Activated gamma-delta T cell treated with anti-CD3 and anti-CD28 coated beads, Interleukin-2, amount 50 U/mL, for 16 hours (primary cell): ENCODE data around the gene CPNE4.
"Not testable (repeated sequence)": the region's sequence is repeated elsewhere in the genome, so short reads cannot be mapped to it uniquely, and the experiment has no call there.

Experiments used
- DNase-seq: peaks from one replicate; pipeline ENCODE4 v3.0.0-alpha.2; 2020; ENCODE audit warnings: low read depth

The CPNE4 gene

GRCh38 chr3:132016061-132017041 is 18.5 kb downstream of the CPNE4 start:
- DNase-seq = no peak

GRCh38 chr3:132014105-132014504 is 20.7 kb downstream of the CPNE4 start:
- DNase-seq = no peak

- no peak for DNase-seq
Measured at GRCh38 chr3:132009241-132009640, 25.6 kb downstream of the CPNE4 start.

- DNase-seq = no peak
Measured at GRCh38 chr3:132008837-132009236, 26.0 kb downstream of the CPNE4 start.

- no peak for DNase-seq
Measured at GRCh38 chr3:132007617-132008016, 27.2 kb downstream of the CPNE4 start.

GRCh38 chr3:132006605-132007204 is 28.1 kb downstream of the CPNE4 start:
- no peak for DNase-seq

GRCh38 chr3:132004571-132004970 is 30.2 kb downstream of the CPNE4 start:
- no peak for DNase-seq

GRCh38 chr3:132003685-132004084 is 31.1 kb downstream of the CPNE4 start:
- no peak for DNase-seq

- DNase-seq = no peak
Measured at GRCh38 chr3:132001999-132002398, 32.8 kb downstream of the CPNE4 start.

GRCh38 chr3:132001036-132001435 is 33.8 kb downstream of the CPNE4 start:
- no peak for DNase-seq

GRCh38 chr3:131998027-131998426 is 36.8 kb downstream of the CPNE4 start:
- DNase-seq = no peak

GRCh38 chr3:131995891-131996290 is 38.9 kb downstream of the CPNE4 start:
- DNase-seq = no peak

- no peak for DNase-seq
Measured at GRCh38 chr3:131989318-131989717, 45.5 kb downstream of the CPNE4 start.

- DNase-seq = no peak
Measured at GRCh38 chr3:131988209-131988608, 46.6 kb downstream of the CPNE4 start.

GRCh38 chr3:131983689-131984088 is 51.1 kb downstream of the CPNE4 start:
- DNase-seq = no peak

GRCh38 chr3:131981323-131981722 is 53.5 kb downstream of the CPNE4 start:
- no peak for DNase-seq

- DNase-seq = no peak
Measured at GRCh38 chr3:131976448-131976847, 58.4 kb downstream of the CPNE4 start.

GRCh38 chr3:131975047-131975446 is 59.8 kb downstream of the CPNE4 start:
- DNase-seq = no peak

GRCh38 chr3:131973731-131974130 is 61.1 kb downstream of the CPNE4 start:
- no peak for DNase-seq

- DNase-seq = no peak
Measured at GRCh38 chr3:131972550-131972949, 62.3 kb downstream of the CPNE4 start.

- DNase-seq = no peak
Measured at GRCh38 chr3:131972091-131972490, 62.7 kb downstream of the CPNE4 start.

GRCh38 chr3:131963442-131963841 is 71.4 kb downstream of the CPNE4 start:
- DNase-seq = not testable (repeated sequence)

GRCh38 chr3:131962982-131963381 is 71.8 kb downstream of the CPNE4 start:
- DNase-seq = no peak
